DND-41 (cell line): ENCODE results near the gene STKLD1.
A peak's percentile ranks its signal among the peaks of the same experiment; 100 is the strongest.

Experiments used
- ATAC-seq: fragments of 200-7000 bp; cut with Tn5 transposase; 3 replicates; pipeline ENCODE4 v1.9.1; 2021; ENCODE audit warnings: low read depth; ENCODE audit not compliant: insufficient read depth
- DNase-seq: peaks from one replicate; pipeline ENCODE4 v3.0.0-alpha.2; 2020
- H2AFZ ChIP-seq: 2 replicates; pipeline ENCODE4 v1.6.0; 2012; ENCODE audit warnings: low read depth, low read length
- H3K27ac ChIP-seq: 2 replicates; pipeline ENCODE4 v1.5.1; 2012; ENCODE audit warnings: low read length, inconsistent platforms
- H3K27me3 ChIP-seq: fragments of 200-600 bp; sonication (generic); 2 replicates; pipeline ENCODE4 v1.6.0; 2012; ENCODE audit warnings: low read length, mild to moderate bottlenecking, inconsistent platforms; ENCODE audit not compliant: insufficient read depth, poor library complexity
- H3K36me3 ChIP-seq: 2 replicates; pipeline ENCODE4 v1.5.1; 2012; ENCODE audit warnings: low read length, inconsistent platforms; ENCODE audit not compliant: insufficient read depth
- H3K4me1 ChIP-seq: 2 replicates; pipeline ENCODE4 v1.5.1; 2012; ENCODE audit warnings: mild to moderate bottlenecking, low read length; ENCODE audit not compliant: insufficient read depth
- H3K4me2 ChIP-seq: 2 replicates; pipeline ENCODE4 v1.6.0; 2012; ENCODE audit warnings: mild to moderate bottlenecking, moderate library complexity, low read length, inconsistent platforms; ENCODE audit not compliant: insufficient read depth
- H3K4me3 ChIP-seq, 2 experiments: fragments of 200-600 bp in 1 of 2; shearing (Covaris generic) in 1 of 2; 2 replicates each; pipeline ENCODE4 v1.5.1; 2012 to 2016; ENCODE audit warnings: inconsistent platforms in 2 of 2, low read length in 2 of 2, mild to moderate bottlenecking in 2 of 2, low read depth in 1 of 2, moderate library complexity in 1 of 2
- H3K79me2 ChIP-seq: 2 replicates; pipeline ENCODE4 v1.6.0; 2012; ENCODE audit warnings: low read length, inconsistent platforms; ENCODE audit not compliant: insufficient read depth
- H3K9ac ChIP-seq: 2 replicates; pipeline ENCODE4 v1.6.0; 2012; ENCODE audit warnings: low read depth, mild to moderate bottlenecking, inconsistent platforms, low read length, moderate library complexity
- H3K9me3 ChIP-seq: 2 replicates; pipeline ENCODE4 v1.5.1; 2012; ENCODE audit warnings: low read length, moderate library complexity, mild to moderate bottlenecking, inconsistent platforms; ENCODE audit not compliant: insufficient read depth, severe bottlenecking
- H4K20me1 ChIP-seq: 2 replicates; pipeline ENCODE4 v1.6.0; 2012; ENCODE audit warnings: low read length; ENCODE audit not compliant: insufficient read depth
- EZH2 ChIP-seq: IDR thresholded peaks from 3 replicates; pipeline ENCODE4 v1.6.1; 2012; ENCODE audit warnings: borderline replicate concordance, low read depth, mild to moderate bottlenecking, moderate library complexity, low read length, inconsistent platforms; ENCODE audit not compliant: severe bottlenecking
- TF ChIP-seq, protein P1 (sequence below): IDR thresholded peaks from 2 replicates; pipeline ENCODE4 v1.5.1; 2012; ENCODE audit warnings: borderline replicate concordance, low read length, moderate library complexity, mild to moderate bottlenecking; ENCODE audit not compliant: poor library complexity, severe bottlenecking; ENCODE audit errors: extremely low read depth

The STKLD1 gene

DNA sequence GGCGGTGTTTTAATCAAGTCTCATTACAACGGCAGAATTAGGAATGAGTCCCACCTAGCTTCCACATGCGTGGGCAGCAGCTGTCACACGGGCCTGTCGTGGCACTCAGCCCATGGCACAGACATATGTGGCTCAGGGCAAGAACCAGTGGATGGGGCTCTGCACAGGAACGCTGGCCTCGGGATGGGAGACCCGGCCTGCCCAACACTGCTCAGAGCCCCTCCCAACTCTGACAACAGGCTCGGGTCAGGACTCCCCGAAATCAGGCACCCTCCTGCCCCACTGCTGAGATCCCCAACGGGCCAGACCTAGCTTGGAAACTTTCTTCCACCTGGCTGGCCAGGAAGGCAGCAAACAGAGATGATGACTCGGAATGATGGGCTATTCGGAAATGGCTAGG, 35.2 kb upstream of the STKLD1 start:
- peaks cover 14% of the 10 kb centered on the region for H3K79me2 ChIP-seq
- TF ChIP-seq, protein P1, sequence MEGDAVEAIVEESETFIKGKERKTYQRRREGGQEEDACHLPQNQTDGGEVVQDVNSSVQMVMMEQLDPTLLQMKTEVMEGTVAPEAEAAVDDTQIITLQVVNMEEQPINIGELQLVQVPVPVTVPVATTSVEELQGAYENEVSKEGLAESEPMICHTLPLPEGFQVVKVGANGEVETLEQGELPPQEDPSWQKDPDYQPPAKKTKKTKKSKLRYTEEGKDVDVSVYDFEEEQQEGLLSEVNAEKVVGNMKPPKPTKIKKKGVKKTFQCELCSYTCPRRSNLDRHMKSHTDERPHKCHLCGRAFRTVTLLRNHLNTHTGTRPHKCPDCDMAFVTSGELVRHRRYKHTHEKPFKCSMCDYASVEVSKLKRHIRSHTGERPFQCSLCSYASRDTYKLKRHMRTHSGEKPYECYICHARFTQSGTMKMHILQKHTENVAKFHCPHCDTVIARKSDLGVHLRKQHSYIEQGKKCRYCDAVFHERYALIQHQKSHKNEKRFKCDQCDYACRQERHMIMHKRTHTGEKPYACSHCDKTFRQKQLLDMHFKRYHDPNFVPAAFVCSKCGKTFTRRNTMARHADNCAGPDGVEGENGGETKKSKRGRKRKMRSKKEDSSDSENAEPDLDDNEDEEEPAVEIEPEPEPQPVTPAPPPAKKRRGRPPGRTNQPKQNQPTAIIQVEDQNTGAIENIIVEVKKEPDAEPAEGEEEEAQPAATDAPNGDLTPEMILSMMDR, result no peak
- TF ChIP-seq EZH2, result no peak
- ATAC-seq (no peak), DNase-seq (no peak)
- H2AFZ ChIP-seq, result no peak overlapping the region
- no peak overlapping the region for H3K9ac ChIP-seq
- H3K27ac ChIP-seq, result no peak overlapping the region
- H3K36me3 ChIP-seq, result peaks cover 65% of the 10 kb centered on the region
- H3K4me1 ChIP-seq, result peaks cover 13% of the 10 kb centered on the region
- no peaks in the 10 kb centered on the region for H3K27me3 ChIP-seq
- no peak overlapping the region for H3K4me2 ChIP-seq
- H3K9me3 ChIP-seq, result no peaks in the 10 kb centered on the region
- peaks cover 11% of the 10 kb centered on the region; the same call in 1 of the 2 replicates for H4K20me1 ChIP-seq
- H3K4me3 ChIP-seq, result no peak overlapping the region

DNA sequence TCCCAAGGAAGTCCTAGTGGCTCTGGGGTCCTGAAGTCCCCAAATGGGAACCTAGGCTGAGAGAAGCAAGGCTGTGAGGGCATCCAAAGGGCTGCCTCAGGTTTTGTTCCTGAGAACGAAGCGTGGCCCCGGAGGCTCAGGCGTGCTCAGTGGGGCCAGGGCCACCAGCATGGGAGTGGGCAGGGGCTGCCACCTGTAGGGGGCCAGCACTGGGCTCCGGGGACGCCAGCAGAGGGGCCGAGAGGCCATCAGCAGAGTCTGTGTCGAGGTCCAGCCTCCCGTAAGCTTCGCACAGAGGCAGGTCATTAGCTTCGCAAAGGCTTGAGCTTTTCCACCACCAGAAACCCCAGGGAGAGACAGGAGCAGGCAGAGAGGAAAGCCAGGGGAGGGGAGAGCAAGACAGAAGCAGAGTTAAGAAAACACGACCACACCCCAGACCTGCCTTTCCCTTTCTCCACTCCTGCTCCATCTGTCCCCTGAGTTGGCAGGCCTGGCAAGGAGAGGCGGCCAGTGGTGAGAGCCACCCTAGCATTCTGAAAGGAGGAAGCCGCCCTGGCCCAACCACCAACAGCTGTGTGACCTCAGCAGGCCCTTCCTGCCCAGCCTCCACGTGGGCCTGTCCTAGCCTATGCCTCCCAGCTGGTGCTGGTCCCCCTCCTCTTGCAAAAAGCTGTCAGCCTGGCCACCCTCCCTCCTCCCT, 34.6 kb upstream of the STKLD1 start:
- Histone ChIP-seq H3K36me3 (peaks cover 69% of the 10 kb centered on the region), H3K27me3 (no peaks in the 10 kb centered on the region), H3K27ac (no peak overlapping the region), H2AFZ (no peak overlapping the region), H4K20me1 (peaks cover 13% of the 10 kb centered on the region; the same call in 1 of the 2 replicates), H3K9ac (no peak overlapping the region), H3K4me3 (no peak overlapping the region), H3K9me3 (no peaks in the 10 kb centered on the region), H3K4me1 (peaks cover 15% of the 10 kb centered on the region), H3K4me2 (no peak overlapping the region), H3K79me2 (peaks cover 17% of the 10 kb centered on the region)
- TF ChIP-seq, protein P1, result no peak
- no peak for TF ChIP-seq EZH2
- ATAC-seq (no peak), DNase-seq (no peak)

DNA sequence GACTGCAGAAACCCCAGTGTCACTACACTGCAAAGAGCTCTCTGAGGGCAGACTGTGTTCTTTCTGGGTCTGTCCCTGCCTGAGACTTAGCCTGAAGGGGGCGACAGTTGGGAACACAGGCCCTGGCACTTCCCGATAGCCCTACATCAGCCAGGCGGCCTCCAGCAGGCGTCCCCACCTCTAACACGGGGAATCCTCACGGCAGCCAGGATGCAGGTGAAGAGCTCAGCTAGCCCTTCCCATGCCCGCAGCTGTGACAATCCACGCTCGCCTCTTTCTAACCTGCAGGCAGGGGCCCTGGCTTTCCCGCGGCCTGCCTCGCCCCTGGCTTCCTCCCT, 34.1 kb upstream of the STKLD1 start:
- H3K4me1 ChIP-seq, result peaks cover 15% of the 10 kb centered on the region
- peaks cover 22% of the 10 kb centered on the region for H3K79me2 ChIP-seq
- ATAC-seq (no peak), DNase-seq (no peak)
- H3K9ac ChIP-seq, result no peak overlapping the region
- H3K36me3 ChIP-seq, result peaks cover 69% of the 10 kb centered on the region
- H3K27ac ChIP-seq, result no peak overlapping the region
- H3K27me3 ChIP-seq, result no peaks in the 10 kb centered on the region
- no peak overlapping the region for H2AFZ ChIP-seq
- H3K4me3 ChIP-seq, result no peak overlapping the region
- peaks cover 15% of the 10 kb centered on the region; the same call in 1 of the 2 replicates for H4K20me1 ChIP-seq
- H3K4me2 ChIP-seq, result no peak overlapping the region
- no peak for TF ChIP-seq EZH2
- TF ChIP-seq, protein P1, result peak; percentile 25
- H3K9me3 ChIP-seq, result no peaks in the 10 kb centered on the region

DNA sequence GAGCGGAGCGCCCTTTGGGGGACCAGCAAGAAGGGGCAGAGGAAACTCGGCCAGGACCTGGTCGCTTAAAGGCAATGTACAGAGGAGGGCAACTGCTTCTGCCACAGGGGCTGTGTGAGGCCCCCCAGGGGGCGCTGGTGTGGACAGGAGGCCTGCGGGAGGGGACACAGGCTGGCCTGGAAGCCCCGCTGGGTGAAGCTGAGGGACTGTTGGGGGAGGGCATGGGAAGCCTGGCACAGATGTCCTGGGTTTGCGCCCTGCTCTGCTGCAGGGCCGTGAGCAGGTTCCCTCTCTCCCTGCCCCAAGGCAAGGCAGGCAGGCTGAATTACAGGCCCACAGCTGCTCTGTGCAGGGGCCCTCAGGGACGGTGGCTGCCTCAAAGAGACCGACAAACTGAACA, 33.6 kb upstream of the STKLD1 start:
- Histone ChIP-seq H3K4me2 (no peak overlapping the region), H3K27me3 (no peaks in the 10 kb centered on the region), H3K9me3 (no peaks in the 10 kb centered on the region), H4K20me1 (peaks cover 15% of the 10 kb centered on the region; the same call in 1 of the 2 replicates), H3K4me1 (peaks cover 13% of the 10 kb centered on the region), H3K36me3 (peaks cover 69% of the 10 kb centered on the region), H2AFZ (no peak overlapping the region), H3K4me3 (no peak overlapping the region), H3K27ac (no peak overlapping the region), H3K79me2 (peaks cover 27% of the 10 kb centered on the region), H3K9ac (no peak overlapping the region)
- TF ChIP-seq, protein P1, result peak; percentile 33
- no peak for TF ChIP-seq EZH2
- ATAC-seq, result no peak
- no peak for DNase-seq
